Pancreas (tissue), 10 donors: ENCODE measurements around the gene EBF4. TPM values are rescaled to one million over a fixed set of nuclear protein-coding genes. Genes with fewer than 3 reads are reported as not detected.
A peak's percentile ranks its signal among the peaks of the same experiment; 100 is the strongest.

Experiments
- ATAC-seq, 4 donors: fragments of 200-7000 bp; cut with Tn5 transposase; one replicate each; pipeline versions ENCODE4 v1.8.0 to v1.9.1; 2020; ENCODE audit warnings: mild to moderate bottlenecking in 4 of 4, moderate library complexity in 4 of 4
- DNase-seq, 6 donors: peaks; one replicate each; pipeline ENCODE4 v3.0.0-alpha.2; 2020
- FAIRE-seq: peaks from 2 replicates; lab custom pipeline; 2012; peaks lifted over from hg19 to GRCh38; lab: Jason Lieb, UNC
- H3K27ac ChIP-seq, 4 donors: fragments of 200-600 bp; sonication (generic); 1 replicate in 3 of 4; 2 replicates in 1 of 4; pipeline versions ENCODE4 v1.5.0 to v1.8.0; 2020
- H3K27me3 ChIP-seq, 4 donors: fragments of 200-600 bp; one replicate each; pipeline ENCODE4 v1.8.0; 2021
- H3K36me3 ChIP-seq, 3 donors: fragments of 200-600 bp; sonication (generic) in 1 of 3; one replicate each; pipeline versions ENCODE4 v1.5.0 to v1.8.0; 2020 to 2021
- H3K4me1 ChIP-seq, 3 donors: fragments of 200-600 bp; one replicate each; pipeline ENCODE4 v1.8.0; 2021
- H3K4me3 ChIP-seq, 4 donors: fragments of 200-600 bp; sonication (generic) in 2 of 4; one replicate each; pipeline versions ENCODE4 v1.5.0 to v1.8.0; 2020 to 2021
- H3K9me3 ChIP-seq, 4 donors: fragments of 200-600 bp; one replicate each; pipeline ENCODE4 v1.8.0; 2021
- WGBS, 2 donors: extraction: QIAGEN DNeasy Blood & Tissue Kit; methylation state at CpG; one replicate each; pipeline ENCODE4 v1.1.7; 2013; 5-methylcytosine and 5-hydroxymethylcytosine counted together
- intact Hi-C, 3 donors: fragments of 100-400 bp; cut with DNase I; formaldehyde crosslinking; loops; one replicate each; pipeline versions ENCODE4 v1.11.1 to v1.14.2; 2022
- polyA plus RNA-seq, 2 donors: library from polyadenylated mRNA; stranded (reverse); fragments of 200-250 nt; gene quantifications; one replicate each; pipeline ENCODE4 v1.2.3, GENCODE V29; 2013
- total RNA-seq, 6 donors: library from RNA; stranded (reverse); fragmentation: NEBNext Ultra II Directional in 4 of 6; extraction: Animal tissue kit (Norgen Biotek cat#: 25700) in 4 of 6; gene quantifications; one replicate each; pipeline versions ENCODE4 v1.2.1 to v1.2.4, GENCODE V29; 2021 to 2023
- TF ChIP-seq, protein P1 (sequence below), 4 donors: fragments of 200-600 bp; sonication (generic) in 3 of 4; IDR thresholded peaks; one replicate each; pipeline versions ENCODE4 v1.5.0 to v1.8.0; 2021; ENCODE audit warnings: antibody characterized with exemption in 4 of 4
- donor health status: healthy with polysubstance abuse.
- donor health status: DM: no; HTN: no; CAD: no; lungs with moderate emphysema.
- donor health status: DM: no; HTN: no; CAD: no.
- donor health status: control.
- donor health status: control.
- donor health status: Bipolar disorder and iron deficiency.
- donor health status: DM: yes; HTN: yes; CAD: no.
- donor health status: DM: no; HTN: no; CAD: no.
- donor health status: DM: no; HTN: no; CAD: no.
- donor health status: DM: yes; HTN: yes; CAD: no.

EBF4 gene
- total and polyA plus RNA-seq, 8 donors, result 6.8 to 25.3 (median 9.6) TPM

DNA sequence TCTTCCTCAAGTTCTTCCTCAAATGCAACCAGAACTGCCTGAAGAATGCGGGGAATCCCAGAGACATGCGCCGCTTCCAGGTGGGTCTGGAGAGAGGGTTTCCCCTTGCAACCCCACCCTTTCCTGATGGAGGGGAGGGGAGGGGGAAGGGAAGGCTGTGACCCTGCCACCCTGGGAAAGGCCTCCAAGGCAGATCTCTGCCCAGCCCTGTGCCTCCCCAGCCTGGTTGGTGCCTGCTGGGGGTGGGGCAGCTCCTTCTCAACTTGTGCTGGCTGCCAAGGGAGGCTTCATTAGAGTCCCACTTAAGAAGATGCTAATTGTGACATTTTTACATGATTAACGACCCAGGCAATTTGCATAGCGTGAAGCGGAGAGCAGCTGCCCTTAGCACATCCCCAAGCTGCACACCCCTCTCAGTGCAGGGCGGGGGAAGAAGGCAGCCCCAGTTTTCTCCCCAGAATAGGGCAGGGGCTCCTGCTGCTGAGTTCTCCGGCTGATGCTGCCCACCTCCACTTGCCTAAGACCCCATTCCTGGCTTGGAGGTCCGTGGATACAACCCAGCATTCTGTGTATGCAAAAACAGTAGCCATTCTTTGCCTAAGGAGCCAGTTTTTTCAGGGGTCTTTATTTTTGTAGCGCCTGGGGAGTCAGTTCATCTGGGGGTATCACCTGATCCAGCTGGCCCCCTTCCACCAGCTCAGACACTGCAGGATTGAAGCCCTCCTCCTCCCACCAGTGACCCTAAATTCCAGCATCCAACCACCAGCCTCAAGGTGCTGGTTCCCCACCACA lies 56.2 kb downstream of the EBF4 start:
- H3K36me3 ChIP-seq, result no peaks in the 10 kb centered on the region
- DNase-seq, result peak in 1 of 6 donors; percentile 13
- H3K27ac ChIP-seq, result no peak overlapping the region
- H3K4me1 ChIP-seq, result peaks cover 0 to 12% (median 3%) of the 10 kb centered on the region in 3 donors
- no peaks in the 10 kb centered on the region for H3K9me3 ChIP-seq
- intact Hi-C loops, result no loop called here
- no peak overlapping the region for H3K4me3 ChIP-seq
- H3K27me3 ChIP-seq, result no peaks in the 10 kb centered on the region
- WGBS, 2 donors, result 77 to 78% methylated on average over 10 of the region's 10 CpGs
- TF ChIP-seq, protein P1, sequence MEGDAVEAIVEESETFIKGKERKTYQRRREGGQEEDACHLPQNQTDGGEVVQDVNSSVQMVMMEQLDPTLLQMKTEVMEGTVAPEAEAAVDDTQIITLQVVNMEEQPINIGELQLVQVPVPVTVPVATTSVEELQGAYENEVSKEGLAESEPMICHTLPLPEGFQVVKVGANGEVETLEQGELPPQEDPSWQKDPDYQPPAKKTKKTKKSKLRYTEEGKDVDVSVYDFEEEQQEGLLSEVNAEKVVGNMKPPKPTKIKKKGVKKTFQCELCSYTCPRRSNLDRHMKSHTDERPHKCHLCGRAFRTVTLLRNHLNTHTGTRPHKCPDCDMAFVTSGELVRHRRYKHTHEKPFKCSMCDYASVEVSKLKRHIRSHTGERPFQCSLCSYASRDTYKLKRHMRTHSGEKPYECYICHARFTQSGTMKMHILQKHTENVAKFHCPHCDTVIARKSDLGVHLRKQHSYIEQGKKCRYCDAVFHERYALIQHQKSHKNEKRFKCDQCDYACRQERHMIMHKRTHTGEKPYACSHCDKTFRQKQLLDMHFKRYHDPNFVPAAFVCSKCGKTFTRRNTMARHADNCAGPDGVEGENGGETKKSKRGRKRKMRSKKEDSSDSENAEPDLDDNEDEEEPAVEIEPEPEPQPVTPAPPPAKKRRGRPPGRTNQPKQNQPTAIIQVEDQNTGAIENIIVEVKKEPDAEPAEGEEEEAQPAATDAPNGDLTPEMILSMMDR (IDR thresholded peaks at IDR 0.05), result no peak
- FAIRE-seq, result no peak
- no peak for ATAC-seq

DNA sequence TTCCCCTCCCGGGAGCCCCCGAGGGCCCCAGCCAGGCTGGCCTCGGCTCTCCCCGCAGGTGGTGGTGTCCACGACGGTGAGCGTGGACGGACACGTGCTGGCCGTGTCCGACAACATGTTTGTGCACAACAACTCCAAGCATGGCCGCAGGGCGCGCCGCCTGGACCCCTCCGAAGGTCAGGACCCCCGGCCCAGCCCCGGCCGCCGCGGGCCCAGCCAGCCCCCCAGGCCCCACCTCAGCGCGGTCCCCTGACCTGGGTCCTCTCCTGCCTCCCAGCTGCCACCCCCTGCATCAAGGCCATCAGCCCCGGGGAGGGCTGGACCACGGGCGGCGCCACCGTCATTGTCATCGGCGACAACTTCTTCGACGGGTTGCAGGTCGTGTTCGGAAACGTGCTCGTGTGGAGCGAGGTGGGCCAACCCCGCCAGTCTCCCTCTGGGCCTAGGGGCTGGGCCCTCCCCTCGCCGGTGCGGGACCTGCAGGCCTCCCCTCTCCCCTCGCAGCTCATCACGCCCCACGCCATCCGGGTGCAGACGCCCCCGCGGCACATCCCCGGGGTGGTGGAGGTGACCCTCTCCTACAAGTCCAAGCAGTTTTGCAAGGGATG lies 56.9 kb downstream of the EBF4 start:
- FAIRE-seq, result no peak
- Histone ChIP-seq H3K36me3 (no peaks in the 10 kb centered on the region), H3K27me3 (no peaks in the 10 kb centered on the region), H3K4me1 (peaks cover 0 to 12% (median 3%) of the 10 kb centered on the region in 3 donors), H3K27ac (no peak overlapping the region), H3K9me3 (no peaks in the 10 kb centered on the region), H3K4me3 (no peak overlapping the region)
- DNase-seq, result peak in 2 of 6 donors; percentile 13 to 76
- 33 to 38% methylated on average over 40 to 49 of the region's 49 CpGs for WGBS, 2 donors
- ATAC-seq, result no peak
- intact Hi-C loops, result no loop called here
- TF ChIP-seq, protein P1 (IDR thresholded peaks at IDR 0.05), result no peak

DNA sequence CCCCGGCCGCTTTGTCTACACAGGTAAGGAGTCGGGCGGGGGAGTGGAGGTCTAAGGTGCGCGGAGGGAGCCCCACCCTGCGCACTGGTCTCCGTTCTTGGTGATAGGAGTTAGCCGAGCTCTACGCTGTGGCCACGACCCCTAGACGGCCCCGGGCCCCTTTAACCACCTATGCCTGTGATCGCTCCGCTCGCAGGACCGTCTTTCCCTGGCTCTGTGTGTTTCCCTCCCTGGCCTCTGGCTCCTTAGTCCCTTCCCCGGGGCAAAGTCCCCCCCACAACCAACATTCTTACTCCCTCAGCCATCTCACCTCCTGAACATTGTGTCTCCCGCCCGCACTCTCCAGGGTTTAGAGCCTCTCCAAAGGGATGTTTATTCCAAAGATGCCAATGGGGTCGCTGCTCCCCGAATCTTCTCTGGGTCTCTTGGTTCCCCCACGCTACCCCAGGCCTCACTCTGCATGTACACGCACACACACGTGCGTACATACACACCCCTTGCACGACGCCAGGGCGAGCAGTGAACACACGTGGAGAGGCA lies 57.4 kb downstream of the EBF4 start:
- Histone ChIP-seq H3K27me3 (no peaks in the 10 kb centered on the region), H3K9me3 (no peaks in the 10 kb centered on the region), H3K36me3 (no peaks in the 10 kb centered on the region), H3K4me3 (no peak overlapping the region), H3K27ac (no peak overlapping the region), H3K4me1 (peaks cover 0 to 12% (median 3%) of the 10 kb centered on the region in 3 donors)
- intact Hi-C loops, result no loop called here
- DNase-seq (peak in 1 of 6 donors; percentile 13), ATAC-seq (peak in 1 of 4 donors; percentile 3), FAIRE-seq (no peak)
- 28 to 32% methylated on average over 30 of the region's 30 CpGs for WGBS, 2 donors
- TF ChIP-seq, protein P1 (IDR thresholded peaks at IDR 0.05), result no peak

DNA sequence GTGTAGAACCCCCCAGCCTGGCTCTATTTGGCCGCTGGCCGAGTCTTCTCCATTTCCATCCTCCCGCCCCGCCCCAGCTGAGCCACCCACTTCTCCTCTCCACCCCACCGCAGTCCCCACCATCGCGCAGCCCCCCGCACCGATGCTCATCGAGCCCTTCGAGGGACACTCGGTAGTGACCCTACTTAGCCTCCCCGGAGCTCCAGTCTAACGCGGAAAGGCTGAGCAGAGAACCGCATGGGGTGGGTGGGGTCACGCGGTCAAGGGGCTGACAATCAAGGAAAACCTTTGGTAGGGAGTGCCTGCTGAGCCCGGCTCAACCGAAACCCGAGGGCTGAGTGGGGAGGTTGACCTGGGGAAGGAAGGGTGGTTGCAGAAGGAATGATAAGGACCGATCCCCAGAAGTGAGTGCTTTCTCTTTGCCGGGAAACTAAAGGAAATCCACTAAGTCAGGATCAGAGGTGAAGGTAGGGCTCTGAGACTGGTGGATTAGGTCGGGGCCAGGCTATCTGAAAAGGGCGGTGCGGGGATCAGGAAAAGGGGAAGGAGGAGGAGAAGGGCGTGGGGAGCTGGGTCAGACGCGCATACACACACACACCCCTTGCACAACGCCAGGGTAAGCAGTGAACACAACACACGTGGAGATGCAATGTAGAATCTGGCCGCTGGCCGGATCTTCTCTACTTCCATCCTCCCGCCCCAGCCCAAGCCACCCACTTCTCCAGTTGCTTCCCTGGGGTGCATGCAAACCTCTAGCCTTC lies 58.1 kb downstream of the EBF4 start:
- no peaks in the 10 kb centered on the region for H3K36me3 ChIP-seq
- peak overlapping the region in 2 of 4 donors; percentile 3 to 49 for H3K4me3 ChIP-seq
- ATAC-seq, result peak; percentile 30 to 68 (median 50)
- TF ChIP-seq, protein P1 (IDR thresholded peaks at IDR 0.05), result no peak
- H3K9me3 ChIP-seq, result no peaks in the 10 kb centered on the region
- H3K4me1 ChIP-seq, result peaks cover 0 to 12% (median 3%) of the 10 kb centered on the region in 3 donors
- 2% methylated on average over 34 of the region's 34 CpGs for WGBS, 2 donors
- no peaks in the 10 kb centered on the region for H3K27me3 ChIP-seq
- no peak overlapping the region for H3K27ac ChIP-seq
- FAIRE-seq, result no peak
- intact Hi-C loops, result no loop called here
- DNase-seq, result peak in 2 of 6 donors; percentile 33 to 75
